Ascending aorta (tissue), 2 donors: Measurements from ENCODE around the gene CNKSR2. TPM values are rescaled to one million over a fixed set of nuclear protein-coding genes. Genes with fewer than 3 reads are reported as not detected.
"Not testable (repeated sequence)": the region's sequence is repeated elsewhere in the genome, so short reads cannot be mapped to it uniquely, and the experiment has no call there.

Experiments
- DNase-seq, 2 donors: peaks; one replicate each; pipeline ENCODE4 v3.0.0-alpha.2; 2019; ENCODE audit warnings: low spot score in 2 of 2
- H3K27ac ChIP-seq, 2 donors: fragments of 200-600 bp; sonication (generic); one replicate each; pipeline ENCODE4 v1.5.1; 2016 to 2017; ENCODE audit warnings: mild to moderate bottlenecking in 1 of 2
- H3K27me3 ChIP-seq: fragments of 200-600 bp; sonication (generic); one replicate; pipeline ENCODE4 v1.5.1; 2017
- H3K36me3 ChIP-seq, 2 donors: fragments of 200-600 bp; sonication (generic); one replicate each; pipeline ENCODE4 v1.5.1; 2016
- H3K4me1 ChIP-seq, 2 donors: fragments of 200-600 bp; sonication (generic); one replicate each; pipeline ENCODE4 v1.5.1; 2016 to 2017; ENCODE audit warnings: mild to moderate bottlenecking in 1 of 2
- H3K4me3 ChIP-seq, 2 donors: fragments of 200-600 bp; sonication (generic); one replicate each; pipeline ENCODE4 v1.5.1; 2016 to 2017; ENCODE audit warnings: mild to moderate bottlenecking in 1 of 2
- H3K9me3 ChIP-seq, 2 donors: fragments of 200-600 bp; sonication (generic); one replicate each; pipeline ENCODE4 v1.5.1; 2016
- CTCF ChIP-seq, 3 experiments: fragments of 200-600 bp in 2 of 3; fragments of 450-650 bp in 1 of 3; sonication (generic) in 2 of 3; IDR thresholded peaks; one replicate each; pipeline ENCODE4 v1.5.1; 2016 to 2019; ENCODE audit warnings: antibody characterized with exemption in 3 of 3, mild to moderate bottlenecking in 1 of 3, moderate library complexity in 1 of 3
- intact Hi-C: fragments of 100-400 bp; cut with DNase I; formaldehyde crosslinking; loops from one replicate; pipeline ENCODE4 v1.15.1; 2023
- total RNA-seq: library from RNA; depleted of rRNA; stranded (reverse); fragments of >200 nt; gene quantifications from one replicate; pipeline ENCODE4 v1.1.0, GENCODE V29; 2016

The CNKSR2 gene
- total RNA-seq, 1 donor from 2014 or later = 0.53 TPM

- intact Hi-C loops = no loop called here
Observed at GRCh38 chrX:21503593-21503992, 129.4 kb downstream of the CNKSR2 start.

GRCh38 chrX:21509912-21510311, 135.7 kb downstream of the CNKSR2 start:
- Histone ChIP-seq H3K36me3 (no peaks in the 10 kb centered on the region), H3K9me3 (no peaks in the 10 kb centered on the region), H3K27me3 (no peaks in the 10 kb centered on the region), H3K27ac (no peak overlapping the region), H3K4me3 (no peak overlapping the region), H3K4me1 (no peaks in the 10 kb centered on the region)
- TF ChIP-seq CTCF (IDR thresholded peaks at IDR 0.05) = no peak
- intact Hi-C loops = no loop called here
- no peak for DNase-seq

More at GRCh38 chrX:21503593-21503992, 129.4 kb downstream of the CNKSR2 start:
- Histone ChIP-seq H3K27ac (no peak overlapping the region), H3K9me3 (no peaks in the 10 kb centered on the region), H3K27me3 (no peaks in the 10 kb centered on the region), H3K36me3 (no peaks in the 10 kb centered on the region), H3K4me3 (no peak overlapping the region), H3K4me1 (no peaks in the 10 kb centered on the region)
- no peak for DNase-seq
- TF ChIP-seq CTCF (IDR thresholded peaks at IDR 0.05) = no peak

GRCh38 chrX:21524008-21524407, 149.8 kb downstream of the CNKSR2 start:
- intact Hi-C loops = no loop called here
- H3K36me3 ChIP-seq = no peaks in the 10 kb centered on the region
- TF ChIP-seq CTCF (IDR thresholded peaks at IDR 0.05) = no peak

GRCh38 chrX:21528076-21528475, 153.9 kb downstream of the CNKSR2 start:
- no peak for TF ChIP-seq CTCF (IDR thresholded peaks at IDR 0.05)

More at GRCh38 chrX:21524008-21524407, 149.8 kb downstream of the CNKSR2 start:
- Histone ChIP-seq H3K4me3 (no peak overlapping the region), H3K4me1 (no peaks in the 10 kb centered on the region), H3K9me3 (no peaks in the 10 kb centered on the region), H3K27me3 (no peaks in the 10 kb centered on the region), H3K27ac (no peak overlapping the region)
- no peak for DNase-seq

GRCh38 chrX:21529771-21530170, 155.6 kb downstream of the CNKSR2 start:
- H3K9me3 ChIP-seq = no peaks in the 10 kb centered on the region
- DNase-seq = no peak
- H3K4me1 ChIP-seq = no peaks in the 10 kb centered on the region
- no peak overlapping the region for H3K4me3 ChIP-seq
- intact Hi-C loops = no loop called here
- H3K27ac ChIP-seq = no peak overlapping the region
- TF ChIP-seq CTCF (IDR thresholded peaks at IDR 0.05) = no peak
- H3K27me3 ChIP-seq = no peaks in the 10 kb centered on the region
- H3K36me3 ChIP-seq = no peaks in the 10 kb centered on the region

More at GRCh38 chrX:21528076-21528475, 153.9 kb downstream of the CNKSR2 start:
- H3K27ac ChIP-seq = no peak overlapping the region
- no peak for DNase-seq
- H3K27me3 ChIP-seq = no peaks in the 10 kb centered on the region
- no peaks in the 10 kb centered on the region for H3K4me1 ChIP-seq
- H3K9me3 ChIP-seq = no peaks in the 10 kb centered on the region
- H3K4me3 ChIP-seq = no peak overlapping the region
- intact Hi-C loops = no loop called here
- no peaks in the 10 kb centered on the region for H3K36me3 ChIP-seq

- H3K4me3 ChIP-seq, H3K27me3 ChIP-seq, H3K36me3 ChIP-seq, intact Hi-C loops, DNase-seq, H3K27ac ChIP-seq, H3K9me3 ChIP-seq, H3K4me1 ChIP-seq: not testable (repeated sequence)
Observed at GRCh38 chrX:21544642-21545041, 170.4 kb downstream of the CNKSR2 start.
